Skeletal muscle cell (primary cell): Measurements from ENCODE around the gene ZNF335.
A peak's percentile ranks its signal among the peaks of the same experiment; 100 is the strongest.

ENCODE experiments used
- DNase-seq: peaks from one replicate; pipeline ENCODE4 v3.0.0-alpha.2; 2010; ENCODE audit warnings: low read depth
- H3K4me3 ChIP-seq: 2 replicates; pipeline ENCODE4 v1.5.1; 2011; ENCODE audit warnings: low read depth, mild to moderate bottlenecking, control low read depth, low read length, moderate library complexity

The ZNF335 gene

GRCh38 chr20:45974896-45975565 is 3.0 kb upstream of the ZNF335 start:
- no peak overlapping the region for H3K4me3 ChIP-seq
- DNase-seq = no peak

GRCh38 chr20:45972500-45973183 is 639 bp upstream of the ZNF335 start:
- no peak for DNase-seq
- H3K4me3 ChIP-seq = peak overlapping the region; percentile 90

GRCh38 chr20:45971425-45971674 is 653 bp downstream of the ZNF335 start:
- no peak for DNase-seq
- peak overlapping the region; percentile 90 for H3K4me3 ChIP-seq

GRCh38 chr20:45970646-45971424 is 1.2 kb downstream of the ZNF335 start:
- H3K4me3 ChIP-seq = peak overlapping the region; percentile 90
- no peak for DNase-seq

- no peak for DNase-seq
- H3K4me3 ChIP-seq = peak overlapping the region; percentile 90
Measured at GRCh38 chr20:45969712-45970634, 2.0 kb downstream of the ZNF335 start.

- no peak overlapping the region for H3K4me3 ChIP-seq
- no peak for DNase-seq
Measured at GRCh38 chr20:45968801-45969711, 2.9 kb downstream of the ZNF335 start.

- no peak for DNase-seq
- H3K4me3 ChIP-seq = no peak overlapping the region
Measured at GRCh38 chr20:45968081-45968671, 3.8 kb downstream of the ZNF335 start.

GRCh38 chr20:45967551-45968080 is 4.4 kb downstream of the ZNF335 start:
- H3K4me3 ChIP-seq = no peak overlapping the region

GRCh38 chr20:45965169-45966002 is 6.6 kb downstream of the ZNF335 start:
- H3K4me3 ChIP-seq = no peak overlapping the region
- no peak for DNase-seq

More at GRCh38 chr20:45967551-45968080, 4.4 kb downstream of the ZNF335 start:
- DNase-seq = no peak

- H3K4me3 ChIP-seq = no peak overlapping the region
- no peak for DNase-seq
Measured at GRCh38 chr20:45964006-45964400, 8.0 kb downstream of the ZNF335 start.

- DNase-seq = no peak
- no peak overlapping the region for H3K4me3 ChIP-seq
Measured at GRCh38 chr20:45963059-45964005, 8.7 kb downstream of the ZNF335 start.

- no peak for DNase-seq
- H3K4me3 ChIP-seq = no peak overlapping the region
Measured at GRCh38 chr20:45962031-45962755, 9.8 kb downstream of the ZNF335 start.

- H3K4me3 ChIP-seq = no peak overlapping the region
- no peak for DNase-seq
Measured at GRCh38 chr20:45959956-45960630, 11.9 kb downstream of the ZNF335 start.

- no peak overlapping the region for H3K4me3 ChIP-seq
- DNase-seq = no peak
Measured at GRCh38 chr20:45959126-45959525, 12.9 kb downstream of the ZNF335 start.

GRCh38 chr20:45958593-45958992 is 13.4 kb downstream of the ZNF335 start:
- DNase-seq = no peak
- no peak overlapping the region for H3K4me3 ChIP-seq
